Spinal cord (tissue), 10 donors: ENCODE data around the gene IGFBP3. TPM values are rescaled to one million over a fixed set of nuclear protein-coding genes. Genes with fewer than 3 reads are reported as not detected.

Source experiments
- DNase-seq, 6 donors: peaks; one replicate each; pipeline versions ENCODE4 v3.0.0 to v3.0.0-alpha.2; 2013 to 2015; ENCODE audit warnings: low spot score in 6 of 6, low read depth in 4 of 6
- H3K27ac ChIP-seq: one replicate; pipeline ENCODE4 v1.5.1; 2013; ENCODE audit warnings: low read depth, low read length, control low read depth
- H3K27me3 ChIP-seq: one replicate; pipeline ENCODE4 v1.6.1; 2013; ENCODE audit warnings: low read length; ENCODE audit not compliant: control insufficient read depth, insufficient read depth
- H3K36me3 ChIP-seq: one replicate; pipeline ENCODE4 v1.6.1; 2013; ENCODE audit warnings: low read length; ENCODE audit not compliant: control insufficient read depth, insufficient read depth
- H3K4me1 ChIP-seq: one replicate; pipeline ENCODE4 v1.6.1; 2013; ENCODE audit warnings: low read length; ENCODE audit not compliant: control insufficient read depth, insufficient read depth
- H3K4me3 ChIP-seq: one replicate; pipeline ENCODE4 v1.5.1; 2013; ENCODE audit warnings: low read depth, low read length, control low read depth
- H3K9me3 ChIP-seq: one replicate; pipeline ENCODE4 v1.6.1; 2013; ENCODE audit warnings: low read length; ENCODE audit not compliant: control insufficient read depth, insufficient read depth
- WGBS: methylation state at CpG from one replicate; pipeline ENCODE4 v1.1.5; 2013; ENCODE audit warnings: missing lambda C conversion rate; ENCODE audit not compliant: insufficient coverage; 5-methylcytosine and 5-hydroxymethylcytosine counted together
- polyA plus RNA-seq, 2 donors: library from polyadenylated mRNA; unstranded; fragments of 120-200 nt; gene quantifications; one replicate each; pipeline ENCODE4 v1.2.1, GENCODE V29; 2013; ENCODE audit not compliant: insufficient read length in 2 of 2
- total RNA-seq, 2 donors: library from RNA; depleted of rRNA in 1 of 2; stranded (reverse); fragments of 120-200 nt in 1 of 2; fragments of >200 nt in 1 of 2; gene quantifications; one replicate each; pipeline versions ENCODE4 v1.2.3 to v1.2.4, GENCODE V29; 2013 to 2014
- donor health status: healthy.

IGFBP3 gene
- total and polyA plus RNA-seq, 4 donors = 17.8 to 68.0 (median 36.9) TPM

GRCh38 chr7:45881759-45882464 lies 39.2 kb downstream of the IGFBP3 start:
- WGBS = 66% methylated on average over 9 of the region's 12 CpGs

GRCh38 chr7:45881280-45881758 lies 39.8 kb downstream of the IGFBP3 start:
- Histone ChIP-seq H3K36me3 (no peaks in the 10 kb centered on the region), H3K27ac (no peak overlapping the region), H3K27me3 (no peaks in the 10 kb centered on the region), H3K4me3 (no peak overlapping the region), H3K4me1 (peaks cover 8% of the 10 kb centered on the region), H3K9me3 (peaks cover 5% of the 10 kb centered on the region)
- 98% methylated on average over 6 of the region's 9 CpGs for WGBS
- no peak for DNase-seq

More at GRCh38 chr7:45881759-45882464, 39.2 kb downstream of the IGFBP3 start:
- DNase-seq = no peak
- Histone ChIP-seq H3K4me1 (peaks cover 8% of the 10 kb centered on the region), H3K27me3 (no peaks in the 10 kb centered on the region), H3K9me3 (peaks cover 5% of the 10 kb centered on the region), H3K36me3 (no peaks in the 10 kb centered on the region), H3K27ac (no peak overlapping the region), H3K4me3 (no peak overlapping the region)

GRCh38 chr7:45880433-45880860 lies 40.6 kb downstream of the IGFBP3 start:
- peaks cover 7% of the 10 kb centered on the region for H3K4me1 ChIP-seq
- H3K36me3 ChIP-seq = no peaks in the 10 kb centered on the region
- no peak overlapping the region for H3K4me3 ChIP-seq
- H3K9me3 ChIP-seq = peaks cover 5% of the 10 kb centered on the region
- no peak for DNase-seq
- H3K27ac ChIP-seq = no peak overlapping the region
- WGBS = 96% methylated on average over 6 of the region's 7 CpGs
- no peaks in the 10 kb centered on the region for H3K27me3 ChIP-seq

- no peak overlapping the region for H3K27ac ChIP-seq
- 33% methylated on average over 3 of the region's 3 CpGs for WGBS
- no peak for DNase-seq
- peaks cover 5% of the 10 kb centered on the region for H3K9me3 ChIP-seq
- no peaks in the 10 kb centered on the region for H3K4me1 ChIP-seq
- no peaks in the 10 kb centered on the region for H3K36me3 ChIP-seq
- H3K4me3 ChIP-seq = no peak overlapping the region
- H3K27me3 ChIP-seq = no peaks in the 10 kb centered on the region
Measured at GRCh38 chr7:45878457-45879144, 42.5 kb downstream of the IGFBP3 start.

GRCh38 chr7:45876519-45876918 lies 44.6 kb downstream of the IGFBP3 start:
- DNase-seq = no peak
- H3K36me3 ChIP-seq = no peaks in the 10 kb centered on the region
- H3K27me3 ChIP-seq = no peaks in the 10 kb centered on the region
- H3K27ac ChIP-seq = no peak overlapping the region
- H3K4me3 ChIP-seq = no peak overlapping the region
- peaks cover 5% of the 10 kb centered on the region for H3K9me3 ChIP-seq
- 100% methylated on average over 2 of the region's 2 CpGs for WGBS
- H3K4me1 ChIP-seq = no peaks in the 10 kb centered on the region

- WGBS = 95% methylated on average over 5 of the region's 8 CpGs
- peaks cover 5% of the 10 kb centered on the region for H3K9me3 ChIP-seq
- H3K4me1 ChIP-seq = no peaks in the 10 kb centered on the region
- no peak for DNase-seq
- no peak overlapping the region for H3K4me3 ChIP-seq
- H3K36me3 ChIP-seq = no peaks in the 10 kb centered on the region
- no peaks in the 10 kb centered on the region for H3K27me3 ChIP-seq
- no peak overlapping the region for H3K27ac ChIP-seq
Measured at GRCh38 chr7:45874408-45875131, 46.5 kb downstream of the IGFBP3 start.

GRCh38 chr7:45873355-45873754 lies 47.7 kb downstream of the IGFBP3 start:
- WGBS = no CpG with 5 or more reads among the region's 6 CpGs
- Histone ChIP-seq H3K4me1 (no peaks in the 10 kb centered on the region), H3K36me3 (no peaks in the 10 kb centered on the region), H3K9me3 (peaks cover 1% of the 10 kb centered on the region), H3K27ac (no peak overlapping the region), H3K4me3 (no peak overlapping the region), H3K27me3 (no peaks in the 10 kb centered on the region)
- DNase-seq = no peak

- Histone ChIP-seq H3K9me3 (no peaks in the 10 kb centered on the region), H3K27me3 (no peaks in the 10 kb centered on the region), H3K36me3 (no peaks in the 10 kb centered on the region), H3K4me3 (no peak within 1 kb of the TSS), H3K4me1 (no peaks in the 10 kb centered on the region), H3K27ac (no peak within 1 kb of the TSS)
- WGBS = 92% methylated on average over 1 of the region's 7 CpGs
- no peak for DNase-seq
Measured at GRCh38 chr7:45873035-45873354, 48.1 kb downstream of the IGFBP3 start, which contains the start of gene CCDC201. Gene CCDC201, minus strand, starts transcription at chr7:45873082. Its CDS starts 75 bp downstream, at chr7:45873007.

GRCh38 chr7:45872116-45873034 lies 48.7 kb downstream of the IGFBP3 start:
- no peak for DNase-seq
- no peak overlapping the region for H3K4me3 ChIP-seq
- H3K27me3 ChIP-seq = no peaks in the 10 kb centered on the region
- WGBS = 67% methylated on average over 9 of the region's 10 CpGs
- no peak overlapping the region for H3K27ac ChIP-seq
- no peaks in the 10 kb centered on the region for H3K9me3 ChIP-seq
- H3K4me1 ChIP-seq = no peaks in the 10 kb centered on the region
- no peaks in the 10 kb centered on the region for H3K36me3 ChIP-seq
